Hair follicle dermal papilla cell (primary cell): ENCODE measurements around the gene HCFC2. TPM values are rescaled to one million over a fixed set of nuclear protein-coding genes. Genes with fewer than 3 reads are reported as not detected.

ENCODE experiments used
- small RNA-seq: library from RNA; depleted of rRNA; stranded (forward); fragments of <200 nt; gene quantifications from one replicate; pipeline ENCODE3, GENCODE V24; 2012
- total RNA-seq: library from RNA; depleted of rRNA; stranded (reverse); fragments of >200 nt; gene quantifications from 2 replicates; pipeline ENCODE4 v1.2.3, GENCODE V29; 2012

Gene HCFC2
- total RNA-seq: 19.7 and 26.4 TPM in 2 replicates

DNA sequence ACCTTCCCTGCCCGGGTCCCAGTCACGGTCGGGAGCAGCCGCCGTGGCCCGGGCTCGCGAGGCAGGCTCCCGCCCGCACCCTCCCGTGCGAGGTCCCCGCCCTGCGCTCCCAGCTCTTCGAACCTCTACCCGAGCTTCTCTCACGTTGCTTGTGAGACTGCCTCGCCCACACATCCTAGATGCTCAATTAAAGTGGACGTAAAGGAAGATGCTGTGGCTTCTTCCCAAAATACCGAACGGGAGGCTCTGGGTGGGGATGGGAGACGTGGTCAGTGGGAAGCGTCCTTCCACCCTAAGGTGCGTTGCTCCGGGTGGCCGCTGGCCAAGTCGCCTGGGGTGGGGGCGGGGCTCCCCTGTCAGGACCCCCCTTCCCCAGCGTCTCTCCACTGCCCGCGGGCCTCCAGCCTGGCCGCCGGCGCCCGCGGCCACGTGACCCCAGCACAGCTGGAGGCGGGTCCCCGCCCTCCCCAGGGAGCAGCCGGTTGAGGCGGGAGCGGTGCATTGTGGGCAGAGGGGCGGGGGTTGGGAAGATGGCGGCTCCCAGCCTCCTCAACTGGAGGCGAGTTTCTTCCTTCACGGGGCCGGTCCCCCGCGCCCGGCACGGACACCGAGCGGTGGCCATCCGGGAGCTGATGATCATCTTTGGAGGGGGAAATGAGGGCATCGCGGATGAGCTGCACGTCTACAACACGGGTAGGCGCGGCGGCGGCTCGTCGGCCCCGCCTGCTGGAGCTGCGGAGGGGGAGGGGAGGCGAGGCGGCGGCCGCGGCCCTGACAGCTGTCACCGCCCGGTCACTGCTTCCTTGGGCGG is at the start of gene HCFC2:
HCFC2 (plus strand) TSS at position 501 of the 811 bp plus-strand sequence; CDS start at position 531, 30 bp downstream.

GRCh38 chr12:104049903-104050356 is 14.4 kb upstream of the HCFC2 start, which contains the start of gene GLT8D2:
GLT8D2 (minus strand) TSS chr12:104050187; CDS start chr12:104019648, 30,539 bp downstream.

GRCh38 chr12:104137902-104138796 is 73.8 kb downstream of the HCFC2 start, which contains the start of gene NFYB:
NFYB (minus strand) TSS chr12:104138210; CDS start chr12:104135453, 2,757 bp downstream.

Small RNAs within 50 kb of the gene (small RNA-seq; reads per million reads assigned to genes)
- gene RNA5SP370: not detected

Other genes with a start within 250 kb of the HCFC2 start
- 8.3 and 8.8 TPM in 2 replicates for gene NT5DC3, start 223.3 kb upstream of the HCFC2 start, total RNA-seq
- 352 and 360 TPM in 2 replicates for gene HSP90B1, start 134.1 kb upstream of the HCFC2 start, total RNA-seq
- 21.0 and 25.8 TPM in 2 replicates for gene TDG, start 98.7 kb upstream of the HCFC2 start, total RNA-seq
- gene GLT8D2, start 14.3 kb upstream of the HCFC2 start, total RNA-seq: 91.8 and 99.1 TPM in 2 replicates
- gene NFYB, start 73.7 kb downstream of the HCFC2 start, total RNA-seq: 15.4 and 16.5 TPM in 2 replicates
- 217 and 248 TPM in 2 replicates for gene TXNRD1, start 151.2 kb downstream of the HCFC2 start, total RNA-seq
- gene EID3, start 239.2 kb downstream of the HCFC2 start, total RNA-seq: 10.3 and 13.5 TPM in 2 replicates